Daoy (cell line): ENCODE results near the gene LRP2. TPM values are rescaled to one million over a fixed set of nuclear protein-coding genes. Genes with fewer than 3 reads are reported as not detected.
"Not testable (repeated sequence)": the region's sequence is repeated elsewhere in the genome, so short reads cannot be mapped to it uniquely, and the experiment has no call there.

Experiments
- DNase-seq: peaks from one replicate; pipeline ENCODE4 v3.0.0-alpha.2; 2015; ENCODE audit warnings: low read depth
- total RNA-seq: library from RNA; depleted of rRNA; stranded (reverse); fragments of >200 nt; shearing (Covaris generic); gene quantifications from 2 replicates; pipeline ENCODE4 v1.2.3, GENCODE V29; 2014

The LRP2 gene
- total RNA-seq, 1 experiment from 2014 or later = under 0.01 TPM

- DNase-seq = no peak
Measured at GRCh38 chr2:169348321-169349024, 13.9 kb downstream of the LRP2 start.

- no peak for DNase-seq
Measured at GRCh38 chr2:169345486-169346437, 16.6 kb downstream of the LRP2 start.

- DNase-seq = no peak
Measured at GRCh38 chr2:169344736-169345485, 17.4 kb downstream of the LRP2 start.

GRCh38 chr2:169343202-169343601 lies 19.1 kb downstream of the LRP2 start:
- DNase-seq = no peak

- no peak for DNase-seq
Measured at GRCh38 chr2:169339657-169340056, 22.7 kb downstream of the LRP2 start.

GRCh38 chr2:169336695-169337094 lies 25.6 kb downstream of the LRP2 start:
- no peak for DNase-seq

GRCh38 chr2:169330555-169331198 lies 31.7 kb downstream of the LRP2 start:
- DNase-seq = no peak

GRCh38 chr2:169329688-169330554 lies 32.4 kb downstream of the LRP2 start:
- no peak for DNase-seq

- no peak for DNase-seq
Measured at GRCh38 chr2:169328785-169329184, 33.5 kb downstream of the LRP2 start.

GRCh38 chr2:169327837-169328236 lies 34.5 kb downstream of the LRP2 start:
- not testable (repeated sequence) for DNase-seq

- not testable (repeated sequence) for DNase-seq
Measured at GRCh38 chr2:169325886-169326285, 36.4 kb downstream of the LRP2 start.

GRCh38 chr2:169324581-169325260 lies 37.6 kb downstream of the LRP2 start:
- no peak for DNase-seq

GRCh38 chr2:169323841-169324240 lies 38.5 kb downstream of the LRP2 start:
- no peak for DNase-seq

GRCh38 chr2:169320561-169320960 lies 41.8 kb downstream of the LRP2 start:
- no peak for DNase-seq

- DNase-seq = no peak
Measured at GRCh38 chr2:169315357-169315756, 47.0 kb downstream of the LRP2 start.

GRCh38 chr2:169308349-169308748 lies 54.0 kb downstream of the LRP2 start:
- DNase-seq = not testable (repeated sequence)

GRCh38 chr2:169304689-169305088 lies 57.6 kb downstream of the LRP2 start:
- not testable (repeated sequence) for DNase-seq

GRCh38 chr2:169303579-169304305 lies 58.6 kb downstream of the LRP2 start:
- DNase-seq = no peak

- DNase-seq = no peak
Measured at GRCh38 chr2:169302364-169302763, 60.0 kb downstream of the LRP2 start.
